DMS114 treated with DMSO at 0.1 percent for 48 hours (cell line): Measurements from ENCODE around the gene LRRC70.
"Not testable (repeated sequence)": the region's sequence is repeated elsewhere in the genome, so short reads cannot be mapped to it uniquely, and the experiment has no call there.

ENCODE experiments used
- DNase-seq: peaks from one replicate; lab custom pipeline; 2025; ENCODE audit not compliant: unreplicated experiment; lab: John Stamatoyannopoulos, UW

The LRRC70 gene

DNA sequence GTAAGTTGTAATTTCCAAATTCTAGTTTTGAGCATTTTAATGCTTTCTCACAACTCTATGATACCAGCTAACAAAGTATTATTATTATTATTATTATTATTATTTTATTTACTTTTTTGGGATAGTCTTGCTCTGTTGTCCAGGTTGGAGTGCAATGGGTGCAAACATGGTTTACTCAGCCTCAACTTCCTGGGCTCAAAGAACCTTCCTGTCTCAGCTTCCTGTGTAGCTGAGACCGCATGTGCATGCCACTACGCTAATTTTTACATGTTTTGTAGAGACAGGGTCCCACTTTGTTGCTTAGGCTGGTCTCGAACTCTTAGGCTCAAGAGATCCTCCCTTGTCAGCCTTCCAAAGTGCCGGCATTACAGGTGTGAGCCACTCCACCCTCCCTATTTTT, 27.0 kb downstream of the LRRC70 start:
- no peak for DNase-seq

DNA sequence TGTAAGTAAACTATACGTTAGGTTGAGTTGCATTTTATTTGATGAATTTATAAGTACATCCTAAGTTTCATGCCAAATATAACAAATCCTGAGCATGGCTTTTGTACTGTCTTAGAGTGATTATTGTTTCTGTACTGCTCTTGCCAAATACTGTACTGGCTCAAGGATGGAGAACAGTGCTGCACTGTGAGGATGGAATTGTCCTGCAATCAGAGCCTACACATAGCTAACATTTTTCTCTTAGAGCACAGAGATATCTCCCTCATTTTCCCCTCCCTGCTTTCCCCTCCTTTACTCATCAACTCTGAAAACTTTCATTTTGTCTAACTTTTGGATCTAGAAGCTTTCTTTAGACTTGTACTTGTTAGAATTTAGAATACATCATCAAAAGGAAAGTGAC, 28.3 kb downstream of the LRRC70 start:
- no peak for DNase-seq

DNA sequence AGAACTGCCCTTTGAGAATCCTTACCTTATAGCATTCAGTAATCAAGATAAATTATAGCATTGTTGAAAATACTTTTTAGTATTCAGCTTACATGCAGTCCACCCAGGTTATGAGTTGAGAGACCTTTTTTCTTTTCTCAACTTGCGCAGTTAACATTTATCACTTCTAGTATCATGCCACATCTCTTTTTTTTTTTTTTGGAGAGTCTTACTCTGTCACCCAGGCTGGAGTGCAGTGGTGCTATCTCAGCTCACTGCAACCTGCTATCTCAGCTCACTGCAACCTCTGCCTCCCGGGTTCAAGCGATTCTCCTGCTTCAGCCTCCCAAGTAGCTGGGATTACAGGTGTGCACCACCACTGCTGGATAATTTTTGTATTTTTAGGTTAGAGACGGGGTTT, 29.0 kb downstream of the LRRC70 start:
- no peak for DNase-seq

DNA sequence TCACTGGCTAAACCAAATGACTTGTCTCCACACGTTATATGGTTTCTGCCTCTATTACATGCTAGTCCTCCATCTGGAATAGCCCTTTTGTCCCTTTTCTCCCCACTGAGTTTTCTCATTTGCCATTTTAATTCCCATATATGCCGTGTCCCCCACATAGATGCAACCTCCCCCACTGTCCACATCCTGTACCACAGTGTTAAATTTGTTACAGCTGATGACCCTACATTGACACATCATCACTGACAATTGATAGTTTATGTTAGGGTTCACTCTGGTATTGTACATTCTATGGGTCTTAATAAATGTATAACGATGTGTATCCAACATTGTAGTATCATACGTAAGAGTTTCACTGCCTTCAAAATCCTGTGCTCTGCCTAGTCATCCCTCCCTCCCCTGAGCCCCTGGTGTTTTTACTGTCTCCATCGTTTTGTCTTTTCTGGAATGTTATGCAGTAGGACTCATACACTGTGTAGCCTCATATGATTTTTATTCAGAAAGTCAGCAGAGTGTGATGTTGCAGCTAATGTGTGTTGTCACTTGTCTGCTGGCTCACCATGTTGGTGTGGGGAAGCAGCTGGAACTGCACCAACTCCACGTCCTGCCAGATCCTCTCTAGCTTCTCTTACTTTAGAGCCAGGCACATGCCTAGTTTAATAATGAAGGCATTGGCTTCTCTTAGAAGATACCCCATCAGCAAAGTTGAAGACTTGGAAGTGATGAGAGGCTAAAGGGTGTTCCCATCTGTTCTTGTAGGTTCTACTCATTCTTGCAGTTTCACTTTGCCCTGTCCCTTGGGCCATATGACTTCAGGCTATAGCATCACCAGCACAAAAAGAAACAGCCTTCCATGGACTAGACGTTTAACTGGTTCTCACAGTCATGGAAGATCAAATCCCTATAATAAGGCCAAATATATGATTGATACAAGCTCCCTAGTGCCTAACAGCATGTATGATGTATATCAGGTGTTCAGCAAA, 30.2 kb downstream of the LRRC70 start:
- DNase-seq: no peak

DNA sequence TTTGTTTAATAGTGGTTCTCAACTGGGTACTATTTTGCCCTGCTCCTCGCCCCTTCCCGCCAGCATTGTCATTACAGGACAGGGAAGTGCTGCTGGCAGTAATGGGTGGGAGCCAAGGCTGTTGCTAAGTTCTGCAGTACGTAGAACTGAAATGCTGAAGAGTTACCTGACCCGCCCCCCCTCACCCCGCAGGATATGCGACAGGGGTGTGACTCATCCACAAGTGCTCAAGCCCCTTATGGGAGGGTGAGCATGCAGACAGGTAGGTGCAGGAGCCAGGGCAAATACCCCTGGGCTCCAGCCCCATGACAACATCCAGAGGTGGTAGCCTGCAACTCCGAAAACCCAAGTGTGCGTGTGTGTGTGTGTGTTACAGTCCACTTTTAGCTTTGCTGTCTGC, 35.7 kb downstream of the LRRC70 start:
- DNase-seq: no peak

DNA sequence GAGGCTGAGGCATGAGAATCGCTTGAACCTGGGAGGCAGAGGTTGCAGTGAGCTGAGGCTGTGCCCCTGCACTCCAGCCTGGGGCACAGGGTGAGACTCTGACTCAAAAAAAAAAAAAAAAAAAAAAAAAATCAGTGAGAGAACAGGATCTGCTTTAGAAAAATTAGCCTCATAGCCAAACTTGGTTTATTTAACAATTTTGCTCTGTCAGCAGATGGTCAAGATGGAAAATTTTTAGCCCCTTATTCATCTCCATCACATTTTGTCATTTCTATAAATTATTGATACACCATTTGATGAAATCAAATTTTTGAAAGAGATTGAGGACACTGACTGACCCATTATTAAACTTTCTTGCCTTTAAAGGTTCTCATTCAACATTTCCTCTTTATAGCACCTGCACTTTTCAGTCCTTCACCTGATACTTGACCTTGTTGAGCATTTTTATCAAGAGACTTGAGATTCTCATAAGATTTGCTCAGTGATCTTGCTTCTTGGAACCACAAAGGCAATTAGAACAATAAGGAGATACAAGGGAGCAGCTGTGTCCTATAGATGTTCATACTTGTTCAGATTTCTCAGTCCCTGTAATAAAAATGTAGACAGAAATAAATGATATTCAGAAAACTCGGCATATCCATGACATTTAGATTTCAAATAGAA, 38.1 kb downstream of the LRRC70 start:
- no peak for DNase-seq

DNA sequence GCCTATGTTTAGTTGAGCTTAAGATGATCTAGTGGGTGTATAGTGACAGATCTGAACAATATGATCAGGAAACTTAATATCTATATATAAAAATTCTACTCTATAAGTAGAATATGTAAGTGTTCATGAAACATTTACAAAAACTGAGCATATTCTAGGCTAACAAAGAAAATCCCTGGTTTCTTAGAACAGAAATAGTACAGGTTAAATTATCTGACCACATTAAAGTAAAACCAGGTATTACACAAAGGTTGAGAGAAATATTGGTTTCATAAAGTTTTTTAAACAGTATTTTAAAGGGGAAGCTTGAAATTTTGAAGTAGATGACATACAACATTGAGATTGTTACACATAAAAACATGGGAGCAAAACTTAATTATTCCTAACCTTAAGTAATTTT, 39.3 kb downstream of the LRRC70 start:
- DNase-seq: no peak

DNA sequence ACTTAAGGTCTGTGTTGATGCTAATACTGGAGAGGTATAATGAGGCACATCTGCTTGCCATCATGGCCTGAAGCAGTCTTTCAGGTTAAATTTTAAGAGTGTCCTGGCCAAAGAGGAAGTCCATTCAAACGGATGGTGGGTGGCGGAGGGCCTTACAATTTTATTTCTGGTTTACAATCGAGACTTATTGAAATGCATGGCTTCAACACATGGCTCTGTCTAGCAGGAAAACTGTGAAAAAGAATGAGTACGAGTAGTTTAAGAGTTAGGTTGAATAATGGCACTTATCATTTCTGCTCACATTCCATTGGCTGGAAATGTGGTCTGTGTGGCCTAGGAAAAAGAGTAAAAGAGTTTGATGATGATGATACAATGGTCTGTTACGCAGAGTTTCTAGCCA, 42.1 kb downstream of the LRRC70 start:
- DNase-seq: no peak

DNA sequence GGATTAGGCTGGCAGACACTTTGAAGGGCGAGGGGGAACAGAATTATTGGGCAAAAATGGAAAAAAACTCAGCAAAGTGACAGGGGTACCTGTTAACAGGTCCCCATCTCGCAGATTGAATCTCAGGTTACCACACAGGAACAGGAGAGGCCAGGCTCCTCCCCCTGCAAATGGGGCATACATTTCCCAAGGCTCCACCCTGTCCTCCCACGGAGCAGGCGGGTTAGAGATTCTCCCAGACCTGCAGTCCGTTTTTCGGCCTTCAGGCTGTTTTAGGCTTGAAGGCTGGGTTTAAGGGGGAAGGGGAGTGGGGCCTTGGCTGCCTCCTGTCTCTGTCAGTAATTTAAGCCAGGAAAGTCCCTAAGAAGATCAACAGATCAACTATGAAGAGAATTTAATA, 42.7 kb downstream of the LRRC70 start:
- DNase-seq: no peak

DNA sequence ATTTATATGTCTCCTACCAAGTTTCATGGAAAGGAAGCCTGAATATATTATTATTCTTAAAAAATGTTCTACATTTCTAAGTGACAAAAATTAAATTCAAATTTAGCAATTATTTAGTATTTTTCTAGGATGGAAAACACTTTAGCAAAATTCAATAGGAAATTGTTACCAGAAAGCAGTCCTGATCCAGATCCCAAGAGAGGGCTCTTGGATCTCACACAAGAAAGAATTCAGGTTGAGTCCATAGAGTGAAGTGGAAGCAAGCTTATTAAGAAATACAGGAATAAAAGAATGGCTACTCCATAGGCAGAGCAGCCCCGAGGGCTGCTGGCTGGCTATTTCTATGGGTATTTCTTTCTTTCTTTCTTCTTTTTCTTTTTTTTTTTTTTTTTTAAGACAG, 44.7 kb downstream of the LRRC70 start:
- no peak for DNase-seq

DNA sequence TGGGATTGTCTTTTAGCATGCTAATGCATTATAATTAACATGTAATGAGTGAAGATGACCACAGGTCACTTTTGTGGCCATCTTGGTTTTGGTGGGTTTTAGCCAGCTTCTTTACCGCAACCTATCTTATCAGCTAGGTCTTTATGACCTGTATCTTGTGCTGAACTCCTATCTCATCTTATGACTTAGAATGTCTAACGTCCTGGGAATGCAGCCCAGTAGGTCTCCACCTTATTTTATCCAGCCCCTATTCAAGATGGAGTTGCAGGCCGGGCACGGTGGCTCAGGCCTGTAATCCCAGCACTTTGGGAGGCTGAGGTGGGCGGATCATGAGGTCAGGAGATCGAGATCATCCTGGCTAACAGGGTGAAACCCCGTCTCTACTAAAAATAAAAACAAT, 45.8 kb downstream of the LRRC70 start:
- not testable (repeated sequence) for DNase-seq

DNA sequence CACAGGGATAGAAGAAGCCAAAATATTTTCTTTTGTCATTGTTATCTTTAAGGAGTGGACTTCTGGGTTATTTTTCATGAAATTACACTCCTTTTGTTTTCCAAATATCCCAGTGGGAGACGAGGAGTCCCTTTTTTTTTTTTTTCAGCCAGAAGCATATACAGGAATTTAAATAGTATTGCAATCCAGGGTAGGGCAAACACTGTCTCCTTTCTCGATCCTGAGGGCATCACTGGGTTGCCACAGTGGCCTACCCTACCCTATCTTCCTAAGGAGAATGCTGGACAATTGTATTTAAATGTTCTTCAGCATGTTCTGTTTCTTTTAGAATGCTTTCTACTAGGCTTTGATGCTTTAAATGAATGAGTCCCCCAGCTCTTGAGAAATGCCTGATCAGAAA, 47.9 kb downstream of the LRRC70 start:
- DNase-seq: no peak

DNA sequence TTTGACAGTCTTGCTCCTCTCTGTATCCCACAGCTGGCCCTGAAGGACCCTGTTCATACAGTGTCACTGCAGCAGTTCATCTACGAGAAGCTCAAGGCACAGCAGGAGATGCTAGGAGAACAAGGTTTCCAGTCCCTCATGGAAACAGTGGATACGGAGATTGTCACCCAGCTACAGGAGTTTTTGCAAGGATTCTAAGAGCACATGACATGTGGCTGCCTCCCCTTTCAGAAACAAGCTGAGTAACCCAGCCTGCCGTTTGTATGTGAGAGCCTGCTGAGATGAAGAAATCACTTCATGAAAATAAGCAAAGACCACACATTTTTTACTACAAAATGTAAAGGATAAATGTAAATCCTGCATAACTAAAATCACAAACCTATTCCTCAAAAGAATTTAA, 48.5 kb downstream of the LRRC70 start:
- no peak for DNase-seq

DNA sequence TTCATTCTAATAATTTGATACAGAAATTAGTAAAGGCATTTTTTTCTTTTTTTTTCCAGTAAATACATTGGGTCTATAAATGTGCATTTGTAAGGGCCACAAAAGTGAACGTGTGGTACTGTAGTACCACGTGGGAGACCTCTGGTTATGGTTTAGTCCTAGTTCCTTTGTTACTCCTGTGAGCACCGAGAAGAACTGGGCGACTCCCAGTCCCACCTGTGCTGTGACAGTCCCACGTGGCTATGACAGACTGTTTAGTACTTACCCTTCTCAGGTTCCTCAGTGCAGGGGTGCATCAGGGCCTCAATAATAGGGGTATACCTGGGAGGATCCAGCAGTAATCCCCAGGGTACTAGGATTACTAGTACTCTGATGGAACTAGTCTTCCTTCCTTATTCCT, 49.3 kb downstream of the LRRC70 start:
- no peak for DNase-seq
